Measurements from ENCODE around the gene PRRC1. TPM values are rescaled to one million over a fixed set of nuclear protein-coding genes. Genes with fewer than 3 reads are reported as not detected.
A peak's percentile ranks its signal among the peaks of the same experiment; 100 is the strongest.

The PRRC1 gene
- total RNA-seq, 1 donor from 2014 or later, result 39.5 TPM

DNA sequence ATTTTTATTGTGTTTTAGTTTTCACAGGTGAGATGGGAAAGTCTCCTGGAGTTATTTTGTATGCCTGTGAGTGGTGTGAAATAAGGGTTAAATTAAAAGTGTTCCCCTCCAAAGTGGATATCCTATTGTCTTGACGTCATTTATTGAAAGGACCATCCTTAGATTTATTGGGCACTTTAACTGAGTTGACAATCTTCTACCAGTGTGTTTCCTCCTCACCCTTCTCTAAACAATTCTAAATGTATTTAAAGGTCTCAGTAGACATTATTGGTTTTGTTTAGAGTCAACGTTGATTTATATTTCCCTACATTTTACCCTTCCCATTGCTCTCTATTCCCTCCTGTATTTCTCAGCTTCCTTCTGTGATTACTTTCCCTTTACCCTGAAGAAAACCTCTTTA, 40.8 kb downstream of the PRRC1 start:
- Histone ChIP-seq H3K4me1 (no peaks in the 10 kb centered on the region), H3K27ac (no peak overlapping the region), H3K27me3 (no peaks in the 10 kb centered on the region), H3K4me3 (no peak overlapping the region), H3K36me3 (peaks cover 12 to 19% of the 10 kb centered on the region in 2 donors), H3K9me3 (no peaks in the 10 kb centered on the region)
- no peak for DNase-seq (ENCODE audit: low spot score in 2 of 2)
- TF ChIP-seq, protein P1, sequence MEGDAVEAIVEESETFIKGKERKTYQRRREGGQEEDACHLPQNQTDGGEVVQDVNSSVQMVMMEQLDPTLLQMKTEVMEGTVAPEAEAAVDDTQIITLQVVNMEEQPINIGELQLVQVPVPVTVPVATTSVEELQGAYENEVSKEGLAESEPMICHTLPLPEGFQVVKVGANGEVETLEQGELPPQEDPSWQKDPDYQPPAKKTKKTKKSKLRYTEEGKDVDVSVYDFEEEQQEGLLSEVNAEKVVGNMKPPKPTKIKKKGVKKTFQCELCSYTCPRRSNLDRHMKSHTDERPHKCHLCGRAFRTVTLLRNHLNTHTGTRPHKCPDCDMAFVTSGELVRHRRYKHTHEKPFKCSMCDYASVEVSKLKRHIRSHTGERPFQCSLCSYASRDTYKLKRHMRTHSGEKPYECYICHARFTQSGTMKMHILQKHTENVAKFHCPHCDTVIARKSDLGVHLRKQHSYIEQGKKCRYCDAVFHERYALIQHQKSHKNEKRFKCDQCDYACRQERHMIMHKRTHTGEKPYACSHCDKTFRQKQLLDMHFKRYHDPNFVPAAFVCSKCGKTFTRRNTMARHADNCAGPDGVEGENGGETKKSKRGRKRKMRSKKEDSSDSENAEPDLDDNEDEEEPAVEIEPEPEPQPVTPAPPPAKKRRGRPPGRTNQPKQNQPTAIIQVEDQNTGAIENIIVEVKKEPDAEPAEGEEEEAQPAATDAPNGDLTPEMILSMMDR (IDR thresholded peaks at IDR 0.05), result no peak
- intact Hi-C loops (cut with DNase I), result no loop called here

DNA sequence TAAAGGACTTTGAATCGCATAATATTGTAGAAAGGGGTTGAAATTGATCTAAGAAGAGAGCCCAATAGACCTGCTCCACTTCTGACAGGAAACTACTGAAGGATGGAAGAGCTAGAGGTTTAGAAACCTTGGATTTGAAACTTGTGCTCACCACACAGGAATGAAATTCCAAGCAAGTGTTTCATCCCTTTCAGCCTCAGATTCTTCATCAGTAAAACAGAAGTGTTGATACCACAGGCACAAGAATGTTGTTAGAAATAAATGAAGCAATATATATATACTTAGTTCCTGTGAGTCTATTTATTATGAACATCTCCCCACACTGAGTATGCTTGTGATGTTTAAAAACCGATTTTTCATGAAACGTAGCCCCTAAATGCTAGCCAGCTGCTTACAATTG, 43.8 kb downstream of the PRRC1 start:
- no peak overlapping the region for H3K27ac ChIP-seq
- intact Hi-C loops (cut with DNase I), result no loop called here

DNA sequence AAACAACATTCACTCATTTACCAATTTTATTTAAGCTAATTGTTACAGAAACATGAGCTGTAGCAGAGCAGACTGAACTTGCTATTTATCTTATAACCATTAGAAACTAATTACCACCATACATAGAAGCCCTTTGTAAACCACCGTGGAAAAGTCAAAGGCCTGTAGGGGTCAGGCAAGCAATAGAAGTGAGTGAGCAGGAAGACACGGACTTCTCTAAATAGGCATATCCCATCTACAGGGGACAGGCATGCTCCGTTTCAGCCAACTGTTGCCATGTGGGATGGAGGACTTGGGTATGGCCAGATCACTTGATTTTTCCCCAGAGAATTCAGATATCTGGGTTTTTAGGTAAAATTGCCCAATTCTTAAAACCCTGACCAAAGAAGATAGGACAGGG, 44.8 kb downstream of the PRRC1 start:
- H3K27ac ChIP-seq, result no peak overlapping the region
- TF ChIP-seq, protein P1 (IDR thresholded peaks at IDR 0.05), result peak in 1 of 3 experiments; percentile 14
- no peaks in the 10 kb centered on the region for H3K4me1 ChIP-seq
- no peaks in the 10 kb centered on the region for H3K9me3 ChIP-seq
- H3K27me3 ChIP-seq, result no peaks in the 10 kb centered on the region
- DNase-seq (ENCODE audit: low spot score in 2 of 2), result no peak
- H3K4me3 ChIP-seq, result no peak overlapping the region
- intact Hi-C loops (cut with DNase I), result no loop called here
- H3K36me3 ChIP-seq, result no peaks in the 10 kb centered on the region

More for the DNA sequence above, 43.8 kb downstream of the PRRC1 start:
- Histone ChIP-seq H3K4me3 (no peak overlapping the region), H3K4me1 (no peaks in the 10 kb centered on the region), H3K9me3 (no peaks in the 10 kb centered on the region), H3K27me3 (no peaks in the 10 kb centered on the region), H3K36me3 (peaks cover 0 to 2% of the 10 kb centered on the region in 2 donors)
- TF ChIP-seq, protein P1 (IDR thresholded peaks at IDR 0.05), result no peak
- no peak for DNase-seq (ENCODE audit: low spot score in 2 of 2)

DNA sequence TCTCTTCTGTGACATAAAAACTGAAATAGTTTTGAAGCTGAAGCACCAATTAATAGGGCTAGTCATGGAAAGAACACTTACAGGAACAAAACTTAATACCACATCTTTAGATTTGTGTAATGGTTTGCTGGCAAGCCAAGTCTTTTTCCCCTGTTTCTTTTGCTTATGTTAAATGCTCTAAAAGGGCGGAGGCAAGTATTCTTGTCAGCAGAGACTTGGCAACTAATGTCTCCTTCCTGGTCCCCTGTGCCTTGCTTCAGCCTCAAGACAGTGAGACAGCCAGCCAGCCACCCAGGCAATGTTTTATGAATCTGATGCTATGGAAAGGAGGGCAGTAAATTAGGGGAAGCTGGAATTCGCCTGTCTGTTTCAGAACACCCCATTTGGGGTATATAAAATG, 45.7 kb downstream of the PRRC1 start:
- Histone ChIP-seq H3K4me3 (no peak overlapping the region), H3K27me3 (no peaks in the 10 kb centered on the region), H3K36me3 (no peaks in the 10 kb centered on the region), H3K9me3 (no peaks in the 10 kb centered on the region), H3K27ac (no peak overlapping the region), H3K4me1 (no peaks in the 10 kb centered on the region)
- TF ChIP-seq, protein P1 (IDR thresholded peaks at IDR 0.05), result no peak
- DNase-seq (ENCODE audit: low spot score in 2 of 2), result no peak
- intact Hi-C loops (cut with DNase I), result no loop called here

DNA sequence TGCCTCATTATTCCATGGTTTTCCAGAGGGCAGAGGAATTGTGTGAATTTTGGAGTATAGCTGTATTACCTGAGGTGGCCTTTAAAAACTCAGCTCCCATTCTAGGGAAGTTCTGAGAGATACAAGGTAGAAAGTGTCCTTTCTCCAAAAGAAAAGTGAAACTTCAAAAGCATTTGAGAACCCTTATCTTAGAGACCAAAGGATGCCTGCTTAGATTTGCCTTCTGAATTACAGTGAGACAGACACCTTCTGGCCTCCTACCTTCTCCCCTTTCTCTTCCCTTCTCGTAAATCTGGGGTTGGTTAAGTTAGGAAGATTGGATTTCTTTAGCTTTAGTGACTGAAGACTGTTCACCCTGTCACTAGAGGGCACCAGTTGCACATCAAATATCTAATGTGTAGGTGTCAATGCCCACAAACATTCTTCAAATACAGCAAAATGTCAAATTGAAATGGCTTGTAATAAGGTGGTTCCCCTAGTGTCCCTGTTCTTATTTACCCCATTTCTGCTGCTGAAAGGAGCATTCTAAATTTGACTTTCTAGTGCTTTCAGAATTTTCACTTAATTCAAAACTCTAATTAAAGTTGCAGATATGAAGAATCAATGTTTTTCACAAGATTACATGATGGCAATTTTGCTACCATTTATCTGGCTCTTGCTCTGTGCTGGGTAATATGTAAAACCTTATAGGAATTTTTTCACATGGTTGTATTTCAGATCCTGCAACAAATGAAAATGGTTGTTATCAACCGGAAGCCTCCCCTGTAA, 46.7 kb downstream of the PRRC1 start:
- no peak overlapping the region for H3K27ac ChIP-seq
- H3K36me3 ChIP-seq, result no peaks in the 10 kb centered on the region
- H3K27me3 ChIP-seq, result no peaks in the 10 kb centered on the region
- DNase-seq (ENCODE audit: low spot score in 2 of 2), result no peak
- no peaks in the 10 kb centered on the region for H3K9me3 ChIP-seq
- H3K4me3 ChIP-seq, result no peak overlapping the region
- H3K4me1 ChIP-seq, result no peaks in the 10 kb centered on the region
- TF ChIP-seq, protein P1 (IDR thresholded peaks at IDR 0.05), result peak; percentile 36 to 50 (median 46)
- intact Hi-C loops (cut with DNase I), result loop anchor here (1.0 kb wide), 1 partner anchor 637 kb away; no protein-coding TSS in a partner anchor
